Ishikawa (cell line): ENCODE results near the gene GABRB1.

Experiments
- CEBPB ChIP-seq: IDR thresholded peaks from 2 replicates; pipeline ENCODE4 v1.6.1; 2012
- CREB1 ChIP-seq: IDR thresholded peaks from 2 replicates; pipeline ENCODE4 v1.6.1; 2012; ENCODE audit warnings: low read depth
- EP300 ChIP-seq: IDR thresholded peaks from 2 replicates; pipeline ENCODE4 v1.6.1; 2012; ENCODE audit warnings: borderline replicate concordance
- FOXM1 ChIP-seq: IDR thresholded peaks from 2 replicates; pipeline ENCODE4 v1.6.1; 2012; ENCODE audit warnings: low read depth, borderline replicate concordance
- RAD21 ChIP-seq: IDR thresholded peaks from 2 replicates; pipeline ENCODE4 v1.6.1; 2012; ENCODE audit warnings: low read depth
- USF1 ChIP-seq: IDR thresholded peaks from 2 replicates; pipeline ENCODE4 v1.6.1; 2012
- YY1 ChIP-seq: IDR thresholded peaks from 2 replicates; pipeline ENCODE4 v1.6.1; 2012; ENCODE audit warnings: low read depth
- ZBTB7A ChIP-seq: IDR thresholded peaks from 2 replicates; pipeline ENCODE4 v1.6.1; 2012; ENCODE audit warnings: low read depth
- TF ChIP-seq, protein P1 (sequence below): IDR thresholded peaks from 2 replicates; pipeline ENCODE4 v1.6.1; 2012

DNA sequence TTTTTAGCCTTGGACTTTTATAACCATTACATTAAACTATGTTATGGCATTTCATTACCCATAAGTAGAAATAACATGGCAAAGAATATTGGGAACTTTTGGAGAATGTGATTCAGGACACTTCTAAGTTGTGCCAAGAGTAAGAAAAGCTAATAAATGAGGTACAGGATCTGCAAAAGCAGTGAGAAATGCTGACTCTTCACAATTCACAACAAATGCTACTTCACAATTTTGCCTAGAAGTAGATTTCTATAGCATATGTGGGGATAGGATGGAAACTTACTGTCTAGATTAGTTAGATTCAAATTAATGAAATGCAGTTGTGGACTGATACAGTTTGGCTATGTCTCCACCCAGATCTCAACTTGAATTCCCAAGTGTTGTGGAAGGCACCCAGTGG lies 258.4 kb downstream of the GABRB1 start:
- TF ChIP-seq CEBPB (no peak), FOXM1 (no peak), RAD21 (no peak), ZBTB7A (no peak), YY1 (no peak), CREB1 (no peak), USF1 (no peak), EP300 (no peak)
- TF ChIP-seq, protein P1, sequence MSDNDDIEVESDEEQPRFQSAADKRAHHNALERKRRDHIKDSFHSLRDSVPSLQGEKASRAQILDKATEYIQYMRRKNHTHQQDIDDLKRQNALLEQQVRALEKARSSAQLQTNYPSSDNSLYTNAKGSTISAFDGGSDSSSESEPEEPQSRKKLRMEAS: no peak
